COLO829 (cell line): ENCODE results near the gene PILRB.
"Not testable (repeated sequence)": the region's sequence is repeated elsewhere in the genome, so short reads cannot be mapped to it uniquely, and the experiment has no call there.

Experiments
- DNase-seq: peaks from one replicate; pipeline ENCODE4 v3.0.0; 2012; ENCODE audit warnings: low spot score

PILRB gene

DNA sequence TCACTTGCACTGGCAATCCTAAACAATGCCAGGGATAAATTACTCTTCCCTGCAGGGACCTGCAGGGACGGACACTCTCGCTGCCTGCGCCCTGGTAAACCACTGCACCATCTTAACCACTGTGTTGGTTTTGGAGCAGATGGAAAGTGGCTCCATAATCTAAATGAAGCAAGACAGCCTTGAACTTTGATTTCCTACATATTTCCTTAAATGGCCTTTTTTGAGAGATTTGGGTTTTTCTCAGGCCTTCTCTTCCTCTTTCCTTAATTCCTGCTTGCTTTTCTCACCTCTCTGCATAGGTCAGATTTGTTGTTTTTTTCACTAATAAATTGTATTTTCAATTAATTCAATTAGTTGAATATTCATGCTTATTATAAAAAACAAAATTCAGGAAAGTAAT is 18.1 kb downstream of the PILRB start:
- no peak for DNase-seq

DNA sequence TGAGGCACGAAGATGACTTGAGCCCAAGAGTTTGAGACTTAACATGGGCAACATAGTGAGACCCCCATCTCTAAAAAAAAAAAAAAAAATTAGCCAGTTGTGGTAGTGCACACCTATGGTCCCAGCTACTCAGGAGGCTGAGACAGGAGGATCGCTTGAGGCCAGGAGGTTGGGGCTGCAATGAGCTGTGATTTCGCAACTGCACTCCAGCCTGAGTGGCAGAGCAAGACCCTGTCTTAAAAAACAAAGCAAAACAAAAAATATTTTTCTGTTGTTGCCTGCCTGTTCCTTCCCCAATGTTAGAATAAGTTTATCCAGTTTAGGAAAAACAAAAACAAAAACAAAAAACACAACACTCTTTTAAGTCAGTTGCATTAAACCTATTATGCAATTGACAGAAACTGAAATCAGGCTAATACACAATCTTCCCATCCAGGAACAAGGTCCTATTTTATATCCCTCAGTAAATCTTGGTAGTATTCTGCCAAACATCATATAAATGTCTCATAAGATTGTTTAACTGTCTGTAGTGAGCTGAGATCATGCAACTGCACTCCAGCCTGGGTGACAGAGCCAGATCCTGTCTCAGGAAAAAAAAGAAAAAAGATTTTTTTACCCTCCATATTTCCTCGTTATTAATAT is 20.3 kb downstream of the PILRB start:
- no peak for DNase-seq

- no peak for DNase-seq
Observed at GRCh38 chr7:100380196-100380595, 22.3 kb downstream of the PILRB start.

DNA sequence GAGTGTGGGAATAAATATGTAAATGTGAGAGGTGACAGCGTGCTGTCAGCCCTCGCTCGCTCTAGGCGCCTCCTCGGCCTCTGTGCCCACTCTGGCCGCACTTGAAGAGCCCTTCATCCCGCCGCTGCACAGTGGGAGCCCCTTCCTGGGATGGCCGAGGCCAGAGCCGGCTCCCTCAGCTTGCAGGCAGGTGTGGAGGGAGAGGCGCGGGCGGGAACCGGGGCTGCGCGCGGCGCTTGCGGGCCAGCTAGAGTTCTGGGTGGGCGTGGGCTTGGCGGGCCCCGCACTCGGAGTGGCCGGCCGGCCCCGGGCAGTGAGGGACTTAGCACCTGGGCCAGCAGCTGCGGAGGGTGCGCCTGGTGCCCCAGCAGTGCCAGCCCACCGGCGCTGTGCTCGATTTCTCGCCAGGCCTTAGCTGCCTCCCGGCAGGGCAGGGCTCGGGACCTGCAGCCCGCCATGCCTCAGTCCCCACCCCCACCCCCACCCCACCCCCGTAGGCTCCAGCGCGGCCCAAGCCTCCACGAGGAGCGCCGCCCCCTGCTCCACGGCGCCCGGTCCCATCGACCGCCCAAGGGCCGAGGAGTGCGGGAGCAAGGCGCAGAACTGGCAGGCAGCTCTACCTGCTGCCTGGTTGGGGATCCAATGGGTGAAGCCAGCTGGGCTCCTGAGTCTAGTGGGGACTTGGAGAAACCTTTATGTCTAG is 23.8 kb downstream of the PILRB start:
- not testable (repeated sequence) for DNase-seq

DNA sequence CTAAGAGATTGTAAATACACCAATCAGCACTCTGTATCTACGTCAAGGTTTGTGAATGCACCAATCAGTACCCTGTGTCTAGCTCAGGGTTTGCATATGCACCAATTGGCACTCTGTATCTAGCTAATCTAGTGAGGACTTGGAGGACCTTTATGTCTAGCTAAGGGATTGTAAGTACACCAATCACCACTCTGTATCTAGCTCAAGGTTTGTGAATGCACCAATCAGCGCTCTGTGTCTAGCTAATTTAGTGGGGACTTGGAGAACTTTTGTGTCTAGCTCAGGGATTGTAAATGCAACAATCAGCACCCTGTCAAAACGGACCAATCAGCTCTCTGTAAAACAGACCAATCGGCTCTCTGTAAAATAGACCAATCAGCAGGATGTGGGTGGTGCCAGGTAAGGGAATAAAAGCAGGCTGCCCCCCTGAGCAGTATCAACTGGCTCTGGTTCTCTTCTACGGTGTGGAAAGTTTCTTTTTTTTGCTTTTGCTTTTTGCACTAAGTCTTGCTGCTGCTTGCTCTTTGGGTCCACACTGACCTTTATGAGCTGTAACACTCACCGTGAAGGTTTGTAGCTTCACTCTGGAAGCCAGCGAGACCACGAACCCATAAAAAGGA is 24.4 kb downstream of the PILRB start:
- not testable (repeated sequence) for DNase-seq

DNA sequence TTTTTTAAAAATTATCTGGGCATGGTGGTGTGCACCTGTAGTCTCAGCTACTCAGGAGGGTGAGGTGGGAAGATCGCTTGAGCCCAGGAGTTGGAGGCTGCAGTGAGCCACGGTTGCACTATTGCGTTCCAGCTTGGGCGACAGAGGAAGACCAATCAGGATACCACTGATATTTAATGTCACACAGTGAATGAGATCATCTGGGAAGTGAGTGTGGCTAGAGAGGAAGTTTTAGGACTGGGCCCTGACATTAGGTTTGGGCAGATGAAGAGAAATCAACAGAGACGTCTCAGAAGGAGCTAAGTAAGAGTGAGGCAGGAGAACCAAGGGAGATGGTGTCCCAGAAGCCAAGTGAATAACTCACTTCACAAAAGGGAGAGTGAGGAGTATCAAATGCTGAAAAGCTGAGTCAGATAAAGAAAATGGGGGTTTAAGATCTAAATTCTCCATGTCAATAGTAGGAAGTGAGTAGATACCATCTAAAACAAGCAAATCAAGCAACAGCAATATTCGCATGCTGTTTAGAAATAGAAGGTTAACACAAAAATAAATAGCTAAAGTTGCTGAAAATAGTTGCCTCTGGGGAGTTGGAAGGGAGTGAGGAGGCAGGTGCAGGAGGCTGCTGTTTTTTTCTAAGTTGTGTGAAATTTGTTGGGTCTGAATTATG is 26.8 kb downstream of the PILRB start:
- no peak for DNase-seq

DNA sequence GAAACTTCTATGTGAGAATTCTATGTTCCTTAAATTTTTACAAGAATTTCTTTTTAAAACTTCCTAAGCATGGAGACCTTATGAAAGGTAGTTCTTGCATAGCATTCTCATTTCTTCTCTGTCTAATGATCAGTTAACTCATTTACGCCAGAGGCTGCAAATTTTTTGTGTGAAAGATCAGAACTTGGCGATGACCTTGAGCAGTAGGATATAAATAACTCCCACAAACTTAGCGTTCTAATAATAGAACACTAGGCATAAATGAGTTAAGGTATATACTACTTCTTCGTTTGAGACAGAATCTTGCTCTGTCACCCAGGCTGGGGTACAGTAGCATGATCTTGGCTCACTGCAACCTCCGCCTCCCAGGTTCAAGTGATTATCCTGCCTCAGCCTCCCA is 29.0 kb downstream of the PILRB start:
- DNase-seq: no peak

- no peak for DNase-seq
Observed at GRCh38 chr7:100387695-100388094, 29.8 kb downstream of the PILRB start.

DNA sequence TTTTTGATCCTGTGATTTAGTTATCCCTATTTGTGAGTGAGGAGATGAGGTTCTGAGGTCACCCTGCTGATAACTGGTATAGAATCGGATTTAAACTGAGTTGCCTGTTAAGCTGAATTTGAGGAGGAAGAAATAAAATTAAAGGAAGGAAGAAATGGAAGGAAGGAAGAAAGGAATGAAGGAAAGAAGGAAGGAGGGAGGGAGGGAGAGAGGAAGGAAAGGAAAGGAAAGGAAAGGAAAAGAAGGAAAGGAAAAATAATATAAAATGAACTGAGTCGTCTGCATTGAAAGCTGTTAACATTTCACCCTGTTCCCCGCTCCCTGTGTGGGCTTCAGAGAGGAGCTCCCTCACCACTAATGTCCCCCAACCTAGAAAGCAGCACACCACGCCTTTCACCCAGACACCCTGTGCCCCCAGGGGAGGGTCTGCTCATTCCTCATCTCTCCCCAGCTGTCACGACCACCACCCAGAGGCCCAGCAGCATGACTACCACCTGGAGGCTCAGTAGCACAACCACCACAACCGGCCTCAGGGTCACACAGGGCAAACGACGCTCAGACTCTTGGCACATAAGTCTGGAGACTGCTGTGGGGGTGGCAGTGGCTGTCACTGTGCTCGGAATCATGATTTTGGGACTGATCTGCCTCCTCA is 31.6 kb downstream of the PILRB start:
- DNase-seq: no peak

DNA sequence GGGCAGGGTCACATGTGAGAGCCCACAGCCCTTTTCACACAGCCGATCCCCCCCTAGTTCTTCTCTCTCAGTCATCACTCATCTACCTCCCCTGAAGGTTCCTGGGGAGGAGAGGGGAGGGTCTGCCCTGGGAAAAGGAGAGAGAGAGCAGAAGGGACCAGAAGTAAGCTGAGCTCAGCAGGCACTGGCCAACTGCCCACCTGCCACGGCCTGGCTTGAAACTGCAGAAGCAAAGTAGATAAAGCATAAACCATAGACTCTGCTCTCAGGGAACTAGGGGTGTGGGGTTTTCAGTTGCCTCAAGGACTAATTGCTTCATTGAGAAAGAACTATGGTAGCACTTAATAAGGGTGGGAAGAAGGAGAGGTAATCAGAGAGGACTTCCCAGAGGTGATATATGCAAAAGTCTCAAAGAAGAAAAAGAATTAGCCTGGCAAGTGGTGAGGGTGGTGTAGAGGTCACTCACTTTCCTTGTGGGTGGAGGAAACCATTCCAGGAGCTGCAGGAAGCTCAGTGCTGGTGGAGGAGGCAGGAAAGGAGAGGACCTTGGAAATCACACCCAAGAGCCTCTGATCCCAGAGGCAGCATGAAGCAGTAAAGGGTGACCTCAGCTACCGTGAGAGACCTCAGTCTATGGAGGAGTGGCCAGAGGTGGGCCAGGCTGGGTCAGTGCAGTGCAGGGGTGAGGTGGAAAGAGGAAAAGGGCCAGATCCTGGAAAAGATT is 32.5 kb downstream of the PILRB start:
- DNase-seq: no peak

- DNase-seq: no peak
Observed at GRCh38 chr7:100393233-100393905, 35.5 kb downstream of the PILRB start.

- DNase-seq: no peak
Observed at GRCh38 chr7:100394077-100394476, 36.2 kb downstream of the PILRB start.

GRCh38 chr7:100396421-100396982 is 38.6 kb downstream of the PILRB start:
- DNase-seq: no peak

DNA sequence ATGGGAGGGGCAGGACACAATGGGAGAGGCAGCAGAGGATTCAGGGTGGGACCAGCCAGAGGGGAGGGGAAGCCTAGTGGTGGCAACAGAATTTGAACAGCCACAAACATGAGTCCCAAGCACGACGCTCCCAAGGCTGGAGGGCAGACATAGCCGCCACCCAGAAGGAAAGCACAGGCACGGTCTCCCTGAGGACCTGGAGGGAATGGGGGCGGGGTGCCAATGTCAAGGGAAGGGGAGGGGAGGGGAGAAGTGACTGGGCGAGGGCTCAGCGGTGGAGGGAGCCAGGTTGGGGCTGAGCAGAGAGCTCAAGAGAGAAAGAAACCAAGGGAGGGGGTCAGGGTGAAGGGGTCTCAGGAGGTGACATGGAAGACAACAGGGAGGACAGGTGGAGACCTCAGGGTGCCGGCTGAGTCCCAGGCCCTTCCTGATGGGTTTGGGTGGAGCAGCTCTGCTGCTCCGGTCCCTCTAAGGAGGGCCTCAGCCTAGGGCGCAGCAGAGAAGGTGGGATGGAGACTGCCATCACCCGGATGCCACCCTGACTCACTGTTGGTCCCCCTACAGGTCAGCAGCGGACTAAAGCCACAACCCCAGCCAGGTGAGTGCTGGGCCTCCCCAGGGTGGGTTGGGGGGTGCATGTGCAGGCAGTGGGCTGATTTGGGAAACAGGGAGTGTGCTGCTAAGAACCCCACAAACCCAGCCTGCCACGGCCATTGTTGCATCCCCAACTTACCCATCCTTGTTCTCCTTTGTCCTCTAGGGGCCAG is 39.6 kb downstream of the PILRB start:
- DNase-seq: no peak

- no peak for DNase-seq
Observed at GRCh38 chr7:100398239-100398638, 40.3 kb downstream of the PILRB start.

DNA sequence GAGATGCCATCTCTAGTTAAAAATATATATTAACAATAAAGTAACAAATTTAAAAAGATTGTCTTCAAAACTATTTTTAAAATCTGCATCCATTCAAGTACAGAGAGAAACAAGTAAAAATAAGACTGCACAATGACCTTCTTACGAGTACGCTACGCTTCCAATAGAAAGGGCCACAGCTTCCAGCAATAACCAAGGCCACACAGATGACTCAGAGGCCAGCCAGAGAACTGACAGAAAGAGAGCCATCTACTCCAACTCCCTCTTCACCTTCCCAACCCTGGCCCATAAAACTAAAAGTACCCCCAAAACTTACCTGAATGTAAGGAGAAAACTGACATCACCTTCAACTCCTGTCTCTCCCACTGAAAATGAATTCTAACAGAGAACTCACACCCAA is 42.1 kb downstream of the PILRB start:
- no peak for DNase-seq

DNA sequence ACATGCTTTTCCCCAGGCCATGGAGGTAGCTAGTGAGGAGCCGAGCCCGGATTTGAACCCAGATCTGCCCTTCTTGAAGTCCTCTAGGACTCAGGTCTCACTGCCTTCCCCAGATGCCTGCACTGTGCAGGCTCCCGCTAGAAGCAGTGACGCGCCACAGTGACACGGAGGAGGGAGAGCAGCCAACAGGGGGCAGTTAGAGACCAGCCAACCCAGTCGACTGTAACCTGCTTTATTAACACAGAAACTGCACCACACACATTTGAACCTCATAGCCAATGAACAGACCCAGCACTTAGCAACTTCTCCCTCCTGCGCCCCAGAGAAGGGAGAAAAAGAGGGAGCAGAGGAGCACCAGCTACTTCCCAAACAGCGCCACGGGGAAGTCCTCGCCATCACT is 42.7 kb downstream of the PILRB start:
- no peak for DNase-seq

DNA sequence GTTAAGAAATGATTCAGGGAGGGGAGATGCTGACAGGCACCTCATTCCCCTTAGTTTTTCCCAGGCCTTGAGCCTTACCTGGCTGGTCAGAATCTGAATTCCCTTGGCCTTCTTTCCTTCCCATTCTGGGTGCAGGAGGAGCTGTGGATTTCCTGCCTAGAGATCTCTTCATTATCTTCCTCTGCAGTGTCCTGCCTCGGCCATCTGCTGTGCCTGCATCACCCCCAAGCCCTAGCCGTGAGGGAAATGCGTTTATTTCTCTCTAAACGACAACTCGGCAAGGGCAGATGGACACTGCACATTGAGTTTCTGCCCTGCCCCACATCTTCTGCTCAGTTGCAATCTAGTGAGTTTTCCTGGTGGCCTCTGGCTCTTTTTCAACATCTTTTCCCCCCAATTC is 43.9 kb downstream of the PILRB start:
- DNase-seq: no peak

GRCh38 chr7:100402241-100402640 is 44.3 kb downstream of the PILRB start:
- DNase-seq: no peak

GRCh38 chr7:100406767-100407166 is 48.9 kb downstream of the PILRB start:
- no peak for DNase-seq
